HL-60 (cell line): ENCODE data around the gene CHRNA3.

Source experiments
- POLR2AphosphoS5 ChIP-seq: IDR thresholded peaks from 2 replicates; pipeline ENCODE4 v1.6.1; 2012; ENCODE audit warnings: low read depth
- TF ChIP-seq, protein P1 (sequence below): IDR thresholded peaks from one replicate; pipeline ENCODE4 v1.5.1; 2011; ENCODE audit warnings: low read length, control low read depth, inconsistent platforms; ENCODE audit not compliant: insufficient read depth
- TF ChIP-seq, protein P2 (sequence below): IDR thresholded peaks from 2 replicates; pipeline ENCODE4 v1.6.1; 2012; ENCODE audit warnings: low read depth; ENCODE audit not compliant: insufficient replicate concordance

DNA sequence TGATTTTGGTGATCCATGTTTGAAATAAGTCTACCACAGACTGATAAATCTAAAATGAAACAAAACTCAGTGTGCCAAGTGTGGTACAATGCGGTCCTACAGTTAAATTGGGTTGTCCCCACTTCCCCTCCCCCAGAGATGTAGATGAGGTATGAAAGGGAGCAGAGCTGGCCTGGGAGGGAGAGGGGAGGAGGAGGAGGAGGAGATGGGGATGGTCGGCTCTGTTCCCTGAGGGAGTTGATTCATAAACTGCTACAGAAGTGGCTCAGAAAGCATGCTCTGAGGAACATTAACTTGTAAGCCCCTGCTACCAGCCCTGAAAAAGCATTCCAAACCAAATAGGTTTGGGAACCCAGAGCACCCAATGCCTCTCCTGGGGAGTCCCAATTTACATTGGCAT, 48.2 kb upstream of the CHRNA3 start:
- TF ChIP-seq, protein P1, sequence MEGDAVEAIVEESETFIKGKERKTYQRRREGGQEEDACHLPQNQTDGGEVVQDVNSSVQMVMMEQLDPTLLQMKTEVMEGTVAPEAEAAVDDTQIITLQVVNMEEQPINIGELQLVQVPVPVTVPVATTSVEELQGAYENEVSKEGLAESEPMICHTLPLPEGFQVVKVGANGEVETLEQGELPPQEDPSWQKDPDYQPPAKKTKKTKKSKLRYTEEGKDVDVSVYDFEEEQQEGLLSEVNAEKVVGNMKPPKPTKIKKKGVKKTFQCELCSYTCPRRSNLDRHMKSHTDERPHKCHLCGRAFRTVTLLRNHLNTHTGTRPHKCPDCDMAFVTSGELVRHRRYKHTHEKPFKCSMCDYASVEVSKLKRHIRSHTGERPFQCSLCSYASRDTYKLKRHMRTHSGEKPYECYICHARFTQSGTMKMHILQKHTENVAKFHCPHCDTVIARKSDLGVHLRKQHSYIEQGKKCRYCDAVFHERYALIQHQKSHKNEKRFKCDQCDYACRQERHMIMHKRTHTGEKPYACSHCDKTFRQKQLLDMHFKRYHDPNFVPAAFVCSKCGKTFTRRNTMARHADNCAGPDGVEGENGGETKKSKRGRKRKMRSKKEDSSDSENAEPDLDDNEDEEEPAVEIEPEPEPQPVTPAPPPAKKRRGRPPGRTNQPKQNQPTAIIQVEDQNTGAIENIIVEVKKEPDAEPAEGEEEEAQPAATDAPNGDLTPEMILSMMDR, result no peak
- TF ChIP-seq, protein P2, sequence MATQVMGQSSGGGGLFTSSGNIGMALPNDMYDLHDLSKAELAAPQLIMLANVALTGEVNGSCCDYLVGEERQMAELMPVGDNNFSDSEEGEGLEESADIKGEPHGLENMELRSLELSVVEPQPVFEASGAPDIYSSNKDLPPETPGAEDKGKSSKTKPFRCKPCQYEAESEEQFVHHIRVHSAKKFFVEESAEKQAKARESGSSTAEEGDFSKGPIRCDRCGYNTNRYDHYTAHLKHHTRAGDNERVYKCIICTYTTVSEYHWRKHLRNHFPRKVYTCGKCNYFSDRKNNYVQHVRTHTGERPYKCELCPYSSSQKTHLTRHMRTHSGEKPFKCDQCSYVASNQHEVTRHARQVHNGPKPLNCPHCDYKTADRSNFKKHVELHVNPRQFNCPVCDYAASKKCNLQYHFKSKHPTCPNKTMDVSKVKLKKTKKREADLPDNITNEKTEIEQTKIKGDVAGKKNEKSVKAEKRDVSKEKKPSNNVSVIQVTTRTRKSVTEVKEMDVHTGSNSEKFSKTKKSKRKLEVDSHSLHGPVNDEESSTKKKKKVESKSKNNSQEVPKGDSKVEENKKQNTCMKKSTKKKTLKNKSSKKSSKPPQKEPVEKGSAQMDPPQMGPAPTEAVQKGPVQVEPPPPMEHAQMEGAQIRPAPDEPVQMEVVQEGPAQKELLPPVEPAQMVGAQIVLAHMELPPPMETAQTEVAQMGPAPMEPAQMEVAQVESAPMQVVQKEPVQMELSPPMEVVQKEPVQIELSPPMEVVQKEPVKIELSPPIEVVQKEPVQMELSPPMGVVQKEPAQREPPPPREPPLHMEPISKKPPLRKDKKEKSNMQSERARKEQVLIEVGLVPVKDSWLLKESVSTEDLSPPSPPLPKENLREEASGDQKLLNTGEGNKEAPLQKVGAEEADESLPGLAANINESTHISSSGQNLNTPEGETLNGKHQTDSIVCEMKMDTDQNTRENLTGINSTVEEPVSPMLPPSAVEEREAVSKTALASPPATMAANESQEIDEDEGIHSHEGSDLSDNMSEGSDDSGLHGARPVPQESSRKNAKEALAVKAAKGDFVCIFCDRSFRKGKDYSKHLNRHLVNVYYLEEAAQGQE, result no peak
- TF ChIP-seq POLR2AphosphoS5, result no peak
